SK-N-SH treated with all-trans-retinoic acid at 6 μM for 48 hours (cell line): ENCODE results near the gene ASCC3.

Source experiments
- CREB5 ChIP-seq: fragments of 250-450 bp; sonication (Bioruptor Pico); IDR thresholded peaks from 2 replicates; pipeline ENCODE4 v1.5.1; 2020; ENCODE audit warnings: low read depth, mild to moderate bottlenecking, moderate library complexity
- CSDC2 ChIP-seq: fragments of 250-450 bp; sonication (Bioruptor Pico); IDR thresholded peaks from 2 replicates; pipeline ENCODE4 v1.5.0; 2020; ENCODE audit warnings: mild to moderate bottlenecking, moderate library complexity
- CSRNP3 ChIP-seq: fragments of 250-450 bp; sonication (Bioruptor Pico); IDR thresholded peaks from 2 replicates; pipeline ENCODE4 v1.5.1; 2021; ENCODE audit warnings: mild to moderate bottlenecking, moderate library complexity
- PATZ1 ChIP-seq: fragments of 250-450 bp; sonication (Bioruptor Pico); IDR thresholded peaks from 2 replicates; pipeline ENCODE4 v1.8.0; 2020; ENCODE audit warnings: mild to moderate bottlenecking, moderate library complexity, borderline replicate concordance
- RARB ChIP-seq: fragments of 250-450 bp; sonication (Bioruptor Pico); IDR thresholded peaks from 2 replicates; pipeline ENCODE4 v1.8.0; 2021; ENCODE audit warnings: mild to moderate bottlenecking, moderate library complexity
- TSHZ2 ChIP-seq: fragments of 250-450 bp; sonication (Bioruptor Pico); IDR thresholded peaks from 2 replicates; pipeline ENCODE4 v1.5.0; 2020; ENCODE audit warnings: mild to moderate bottlenecking, moderate library complexity
- ZC3H10 ChIP-seq: fragments of 250-450 bp; sonication (Bioruptor Pico); IDR thresholded peaks from 2 replicates; pipeline ENCODE4 v1.5.1; 2021; ENCODE audit warnings: mild to moderate bottlenecking, moderate library complexity
- ZFP30 ChIP-seq: fragments of 450-650 bp; formaldehyde crosslinking; IDR thresholded peaks from 2 replicates; pipeline ENCODE4 v1.5.0; 2022; ENCODE audit warnings: mild to moderate bottlenecking, moderate library complexity
- ZNF565 ChIP-seq: fragments of 450-650 bp; formaldehyde crosslinking; conservative IDR thresholded peaks from 2 replicates; pipeline ENCODE4 v1.5.0; 2020; ENCODE audit warnings: low read depth, mild to moderate bottlenecking, moderate library complexity

- TF ChIP-seq CSDC2: no peak
- no peak for TF ChIP-seq PATZ1
- no peak for TF ChIP-seq ZFP30 (CRISPR knock-in tag)
- TF ChIP-seq TSHZ2: no peak
- no peak for TF ChIP-seq CREB5
- no peak for TF ChIP-seq CSRNP3 (CRISPR knock-in tag)
- TF ChIP-seq RARB (CRISPR knock-in tag): no peak
- TF ChIP-seq ZNF565 (CRISPR knock-in tag): no peak
- TF ChIP-seq ZC3H10 (CRISPR knock-in tag): no peak
Measured at GRCh38 chr6:100881707-100882040, 545 bp upstream of the ASCC3 start.
